A172 (cell line): Measurements from ENCODE around the gene FUT7. TPM values are rescaled to one million over a fixed set of nuclear protein-coding genes. Genes with fewer than 3 reads are reported as not detected.

Experiments used
- DNase-seq: peaks from one replicate; pipeline ENCODE4 v3.0.0-alpha.2; 2015; ENCODE audit warnings: low spot score
- total RNA-seq: library from RNA; depleted of rRNA; stranded (reverse); fragments of >200 nt; shearing (Covaris generic); gene quantifications from 2 replicates; pipeline ENCODE4 v1.2.3, GENCODE V29; 2014

The FUT7 gene
- total RNA-seq, 1 experiment from 2014 or later: not detected

- DNase-seq: peak; percentile 68
Measured at GRCh38 chr9:137049544-137050449, 17.9 kb upstream of the FUT7 start.

- no peak for DNase-seq
Measured at GRCh38 chr9:137048655-137049543, 17.0 kb upstream of the FUT7 start.

GRCh38 chr9:137046088-137046787 lies 14.3 kb upstream of the FUT7 start, which contains the start of gene NPDC1:
Gene NPDC1 (minus strand): TSS chr9:137046177. CDS start chr9:137045989, 188 bp downstream.
- DNase-seq: peak; percentile 88

- no peak for DNase-seq
Measured at GRCh38 chr9:137045294-137046087, 13.6 kb upstream of the FUT7 start.

- peak; percentile 66 for DNase-seq
Measured at GRCh38 chr9:137044502-137045177, 12.8 kb upstream of the FUT7 start.

- no peak for DNase-seq
Measured at GRCh38 chr9:137044037-137044436, 12.1 kb upstream of the FUT7 start.

GRCh38 chr9:137042751-137043727 lies 11.2 kb upstream of the FUT7 start:
- no peak for DNase-seq

GRCh38 chr9:137041124-137041523 lies 9.2 kb upstream of the FUT7 start:
- DNase-seq: no peak

GRCh38 chr9:137040568-137040967 lies 8.7 kb upstream of the FUT7 start:
- no peak for DNase-seq

GRCh38 chr9:137039611-137040366 lies 7.9 kb upstream of the FUT7 start:
- DNase-seq: no peak

- no peak for DNase-seq
Measured at GRCh38 chr9:137038916-137039315, 7.0 kb upstream of the FUT7 start.

- DNase-seq: no peak
Measured at GRCh38 chr9:137037483-137037882, 5.6 kb upstream of the FUT7 start.

GRCh38 chr9:137037035-137037434 lies 5.1 kb upstream of the FUT7 start:
- no peak for DNase-seq

GRCh38 chr9:137035937-137036336 lies 4.0 kb upstream of the FUT7 start:
- no peak for DNase-seq

GRCh38 chr9:137035507-137035834 lies 3.6 kb upstream of the FUT7 start:
- no peak for DNase-seq

GRCh38 chr9:137034709-137035506 lies 3.0 kb upstream of the FUT7 start:
- DNase-seq: peak; percentile 94

- DNase-seq: peak; percentile 50
Measured at GRCh38 chr9:137034039-137034708, 2.3 kb upstream of the FUT7 start.
